ENCODE measurements around the gene CLDN16.

GRCh38 chr3:190399677-190400076 lies 11.7 kb downstream of the CLDN16 start:
- TF ChIP-seq MYC (IDR thresholded peaks at IDR 0.05; ENCODE audit: low read depth, low read length), result no peak
- no peak for TF ChIP-seq CTCF (IDR thresholded peaks at IDR 0.05; ENCODE audit: low read depth, low read length)
- TF ChIP-seq POLR2A (IDR thresholded peaks at IDR 0.05; ENCODE audit: extremely low read depth, insufficient read length), result no peak

All from NB4 (cell line).